ENCODE measurements around the gene SYTL2. TPM values are rescaled to one million over a fixed set of nuclear protein-coding genes. Genes with fewer than 3 reads are reported as not detected.

SYTL2 gene
- polyA plus RNA-seq, 1 of the 3 experiments (the other 2 are of a cell fraction) = 36.0 TPM

DNA sequence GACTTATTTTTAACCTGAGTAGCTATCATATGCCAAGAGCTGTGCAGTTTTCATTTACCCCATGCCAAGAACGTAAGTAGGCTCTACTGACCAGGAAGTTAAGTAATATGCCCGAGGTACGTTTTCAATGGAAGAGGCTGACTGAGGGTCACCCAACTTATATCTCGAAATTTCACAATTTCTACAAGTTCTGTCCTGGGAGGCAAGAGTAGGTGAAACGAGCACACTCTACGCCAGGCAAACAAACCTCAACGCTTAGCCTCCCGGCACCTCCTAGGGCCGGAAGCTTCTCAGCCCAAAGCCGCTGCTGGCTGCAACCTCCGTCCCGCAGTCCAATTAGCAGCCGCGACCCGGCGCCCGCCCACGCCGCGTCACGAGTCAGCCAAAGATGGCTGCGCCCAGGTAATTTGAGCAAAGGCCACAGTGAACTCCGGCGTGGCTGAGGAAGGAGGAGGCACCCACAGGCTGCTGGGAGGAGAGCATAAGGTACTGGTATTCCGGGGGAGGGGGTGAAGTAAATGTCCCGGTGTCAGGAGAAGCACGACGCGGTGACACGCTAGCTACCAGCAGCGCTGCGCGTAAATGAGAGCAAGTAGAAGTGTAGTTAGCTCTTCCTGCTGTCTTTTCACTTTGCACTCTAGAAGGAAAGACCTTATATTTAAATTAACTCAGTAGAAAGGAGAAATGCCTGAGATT, 163.2 kb downstream of the SYTL2 start, which contains the start of gene TMEM126A:
TSS of gene TMEM126A (plus strand) at position 364 of the 696 bp plus-strand sequence. CDS start 2,289 bp downstream, outside the sequence.
- H3K27ac ChIP-seq (ENCODE audit: low read depth in 2 of 2, low read length in 1 of 2) = peak within 1 kb of the TSS; percentile 61 to 88
- TF ChIP-seq JUND (IDR thresholded peaks at IDR 0.05) (no peak), NRF1 (IDR thresholded peaks at IDR 0.05; ENCODE audit: low read depth, low read length) (no peak), TCF12 (IDR thresholded peaks at IDR 0.05) (no peak), TAF1 (IDR thresholded peaks at IDR 0.05; ENCODE audit: borderline replicate concordance, low read depth, low read length) (peak; percentile 80), MEF2A (IDR thresholded peaks at IDR 0.05; ENCODE audit: borderline replicate concordance, low read depth) (no peak), IRF3 (IDR thresholded peaks at IDR 0.05; ENCODE audit: low read depth, low read length) (peak; percentile 15; the same call in 1 of the 2 replicates), CHD2 (IDR thresholded peaks at IDR 0.05; ENCODE audit: low read length, partially characterized antibody) (peak; percentile 73), GABPA (IDR thresholded peaks at IDR 0.05; ENCODE audit: low read depth) (peak; percentile 81), RCOR1 (IDR thresholded peaks at IDR 0.05; ENCODE audit: low read length) (no peak), MXI1 (IDR thresholded peaks at IDR 0.05; ENCODE audit: low read depth, low read length) (peak; percentile 89), EZH2phosphoT487 (IDR thresholded peaks at IDR 0.05; ENCODE audit: borderline replicate concordance, low read depth) (no peak), POLR2AphosphoS5 (IDR thresholded peaks at IDR 0.05; ENCODE audit: low read depth, low read length) (peak; percentile 95), USF1 (IDR thresholded peaks at IDR 0.05; ENCODE audit: borderline replicate concordance, low read depth) (peak; percentile 75), YY1 (IDR thresholded peaks at IDR 0.05; ENCODE audit: low read depth) (peak; percentile 97), RFX5 (IDR thresholded peaks at IDR 0.05; ENCODE audit: low read length) (peak; percentile 37; the same call in 1 of the 2 replicates), EP300 (IDR thresholded peaks at IDR 0.05; ENCODE audit: borderline replicate concordance in 1 of 2, low read depth in 1 of 2, low read length in 1 of 2) (0 out of 4 replicates have a peak, but pooled peaks of 1 of the 2 experiments have one; percentile 8), ELF1 (IDR thresholded peaks at IDR 0.05) (peak; percentile 73), ZBTB33 (IDR thresholded peaks at IDR 0.05; ENCODE audit: borderline replicate concordance, low read depth) (no peak), FOSL2 (IDR thresholded peaks at IDR 0.05; ENCODE audit: borderline replicate concordance, low read depth) (no peak), SIN3A (IDR thresholded peaks at IDR 0.05; ENCODE audit: borderline replicate concordance, low read depth, low read length) (peak; percentile 81), RXRA (IDR thresholded peaks at IDR 0.05; ENCODE audit: borderline replicate concordance, low read depth) (no peak)
- TF ChIP-seq, protein P1, sequence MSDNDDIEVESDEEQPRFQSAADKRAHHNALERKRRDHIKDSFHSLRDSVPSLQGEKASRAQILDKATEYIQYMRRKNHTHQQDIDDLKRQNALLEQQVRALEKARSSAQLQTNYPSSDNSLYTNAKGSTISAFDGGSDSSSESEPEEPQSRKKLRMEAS (IDR thresholded peaks at IDR 0.05; ENCODE audit: low read depth) = peak; percentile 69
- TF ChIP-seq, protein P2, sequence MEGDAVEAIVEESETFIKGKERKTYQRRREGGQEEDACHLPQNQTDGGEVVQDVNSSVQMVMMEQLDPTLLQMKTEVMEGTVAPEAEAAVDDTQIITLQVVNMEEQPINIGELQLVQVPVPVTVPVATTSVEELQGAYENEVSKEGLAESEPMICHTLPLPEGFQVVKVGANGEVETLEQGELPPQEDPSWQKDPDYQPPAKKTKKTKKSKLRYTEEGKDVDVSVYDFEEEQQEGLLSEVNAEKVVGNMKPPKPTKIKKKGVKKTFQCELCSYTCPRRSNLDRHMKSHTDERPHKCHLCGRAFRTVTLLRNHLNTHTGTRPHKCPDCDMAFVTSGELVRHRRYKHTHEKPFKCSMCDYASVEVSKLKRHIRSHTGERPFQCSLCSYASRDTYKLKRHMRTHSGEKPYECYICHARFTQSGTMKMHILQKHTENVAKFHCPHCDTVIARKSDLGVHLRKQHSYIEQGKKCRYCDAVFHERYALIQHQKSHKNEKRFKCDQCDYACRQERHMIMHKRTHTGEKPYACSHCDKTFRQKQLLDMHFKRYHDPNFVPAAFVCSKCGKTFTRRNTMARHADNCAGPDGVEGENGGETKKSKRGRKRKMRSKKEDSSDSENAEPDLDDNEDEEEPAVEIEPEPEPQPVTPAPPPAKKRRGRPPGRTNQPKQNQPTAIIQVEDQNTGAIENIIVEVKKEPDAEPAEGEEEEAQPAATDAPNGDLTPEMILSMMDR (IDR thresholded peaks at IDR 0.05) = no peak
- TF ChIP-seq, protein P3, sequence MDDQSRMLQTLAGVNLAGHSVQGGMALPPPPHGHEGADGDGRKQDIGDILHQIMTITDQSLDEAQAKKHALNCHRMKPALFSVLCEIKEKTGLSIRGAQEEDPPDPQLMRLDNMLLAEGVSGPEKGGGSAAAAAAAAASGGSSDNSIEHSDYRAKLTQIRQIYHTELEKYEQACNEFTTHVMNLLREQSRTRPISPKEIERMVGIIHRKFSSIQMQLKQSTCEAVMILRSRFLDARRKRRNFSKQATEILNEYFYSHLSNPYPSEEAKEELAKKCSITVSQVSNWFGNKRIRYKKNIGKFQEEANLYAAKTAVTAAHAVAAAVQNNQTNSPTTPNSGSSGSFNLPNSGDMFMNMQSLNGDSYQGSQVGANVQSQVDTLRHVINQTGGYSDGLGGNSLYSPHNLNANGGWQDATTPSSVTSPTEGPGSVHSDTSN (IDR thresholded peaks at IDR 0.05) = no peak
- peaks cover 12% of the 10 kb centered on the region for H3F3A ChIP-seq (replicated peaks; ENCODE audit: insufficient read depth)
- no peaks in the 10 kb centered on the region for H3K9me2 ChIP-seq
- H3K4me1 ChIP-seq (ENCODE audit: control insufficient read depth in 1 of 2, insufficient read depth in 2 of 2, low read depth in 1 of 2, low read length in 1 of 2) = peaks cover 7 to 17% of the 10 kb centered on the region in 2 experiments; a peak in 3 of 4 replicates
- H3K27me3 ChIP-seq (ENCODE audit: insufficient read depth) = no peaks in the 10 kb centered on the region
- H4K20me1 ChIP-seq (ENCODE audit: insufficient read depth) = no peaks in the 10 kb centered on the region
- peak within 1 kb of the TSS; percentile 77 for H2AFZ ChIP-seq (ENCODE audit: low read depth)
- ChIA-PET CTCF (interaction anchor here (0.5 to 1.7 kb wide), 5 partner anchors 10 to 29 kb away, joined by 3 to 6 read pairs (median 3); no protein-coding TSS in a partner anchor), POLR2A (interaction anchor here (1.3 to 2.2 kb wide), 5 partner anchors 10 to 38 kb away, joined by 4 to 23 read pairs (median 9); partner anchors contain the start of genes CCDC89, CREBZF, DLG2 and TMEM126B)
- H3K79me2 ChIP-seq (ENCODE audit: insufficient read depth) = peaks cover 24% of the 10 kb centered on the region
- H3K36me3 ChIP-seq (replicated peaks in 1 of 2; ENCODE audit: control insufficient read depth in 1 of 2, insufficient read depth in 2 of 2, low read length in 1 of 2) = peaks cover 0 to 12% of the 10 kb centered on the region in 2 experiments
- H3K9ac ChIP-seq = peak within 1 kb of the TSS; percentile 79
- DNase-seq = peak; percentile 84
- H3K4me3 ChIP-seq (ENCODE audit: low read depth in 2 of 2, low read length in 1 of 2) = peak within 1 kb of the TSS; percentile 75 to 91
- 3% methylated on average over 31 of the region's 33 CpGs for WGBS (ENCODE audit: low lambda C conversion rate)
- H3K4me2 ChIP-seq = peak within 1 kb of the TSS; percentile 65
- no peaks in the 10 kb centered on the region for H3K9me3 ChIP-seq

Measured in SK-N-SH (cell line).